ENCODE results near the gene SLC49A3. TPM values are rescaled to one million over a fixed set of nuclear protein-coding genes. Genes with fewer than 3 reads are reported as not detected.
A peak's percentile ranks its signal among the peaks of the same experiment; 100 is the strongest.

SLC49A3 gene
- total and polyA plus RNA-seq, 2 of the 13 experiments (the other 11 are each of a cell fraction or from before 2014, with no cell fraction given), result 0.07 to 0.17 TPM

- peak; percentile 48; the same call in 1 of the 2 replicates for TF ChIP-seq MXD1 (CRISPR knock-in tag; IDR thresholded peaks at IDR 0.05)
- peak; percentile 61; the same call in 1 of the 2 replicates for TF ChIP-seq ONECUT2 (CRISPR knock-in tag; IDR thresholded peaks at IDR 0.05)
- TF ChIP-seq POGK (CRISPR knock-in tag; conservative IDR thresholded peaks at IDR 0.05), result peak; percentile 57; the same call in 1 of the 2 replicates
- no peak for TF ChIP-seq MAF1 (CRISPR knock-in tag; IDR thresholded peaks at IDR 0.05; ENCODE audit: borderline replicate concordance)
- TF ChIP-seq ZNF230 (CRISPR knock-in tag; IDR thresholded peaks at IDR 0.05), result no peak
- no peak for TF ChIP-seq RORA (CRISPR knock-in tag; IDR thresholded peaks at IDR 0.05)
- TF ChIP-seq NR0B2 (CRISPR knock-in tag; IDR thresholded peaks at IDR 0.05), result no peak
- 0 out of 2 replicates have a peak, but pooled peaks have one; percentile 49 for TF ChIP-seq ZNF547 (CRISPR knock-in tag; IDR thresholded peaks at IDR 0.05)
- no peak for TF ChIP-seq SMAD1 (CRISPR knock-in tag; IDR thresholded peaks at IDR 0.05; ENCODE audit: borderline replicate concordance, low read depth)
- TF ChIP-seq NONO (IDR thresholded peaks at IDR 0.05), result no peak
- peak; percentile 44; the same call in 1 of the 2 replicates for TF ChIP-seq NONO (CRISPR knock-in tag; conservative IDR thresholded peaks at IDR 0.05)
- no peak for TF ChIP-seq EZH2 (conservative IDR thresholded peaks at IDR 0.05; ENCODE audit: low read depth, low read length)
- TF ChIP-seq KLF12 (CRISPR knock-in tag; IDR thresholded peaks at IDR 0.05; ENCODE audit: borderline replicate concordance), result no peak
- no peak for TF ChIP-seq ZBTB40 (IDR thresholded peaks at IDR 0.05)
- TF ChIP-seq ZBTB40 (CRISPR knock-in tag; IDR thresholded peaks at IDR 0.05), result no peak
- 0 out of 2 replicates have a peak, but pooled peaks have one; percentile 42 for TF ChIP-seq PHF20 (CRISPR knock-in tag; IDR thresholded peaks at IDR 0.05)
These were observed 7.1 kb downstream of the SLC49A3 start (continued) for GRCh38 chr4:681736-682451.
